ENCODE results near the gene MRFAP1. TPM values are rescaled to one million over a fixed set of nuclear protein-coding genes. Genes with fewer than 3 reads are reported as not detected.

MRFAP1 gene
- total RNA-seq, 2 experiments from 2014 or later: 172 to 181 TPM

DNA sequence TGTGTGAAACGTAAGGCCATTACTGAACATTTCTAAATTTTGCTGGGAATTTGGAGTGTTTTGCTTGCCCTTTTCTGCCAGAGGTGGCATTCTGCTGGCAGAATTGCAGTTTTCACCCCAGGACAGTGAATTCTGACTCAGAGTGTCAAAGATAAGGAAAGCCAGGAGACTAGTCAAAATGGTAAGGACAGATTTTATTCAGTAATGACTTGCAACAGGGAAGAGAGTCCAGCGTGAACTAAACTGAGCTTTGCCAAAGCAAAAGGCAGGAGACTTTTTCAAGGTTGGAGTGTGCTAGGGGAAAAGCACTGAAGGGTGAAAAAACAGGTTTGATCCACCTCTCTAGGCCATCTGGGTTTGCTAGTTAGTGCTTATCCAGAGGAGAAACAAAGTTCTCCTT is 19.4 kb downstream of the MRFAP1 start:
- H3K36me3 Mint-ChIP-seq (ENCODE audit: low read depth): no peaks in the 10 kb centered on the region
- H3K36me3 ChIP-seq (ENCODE audit: insufficient read depth, low read length): no peaks in the 10 kb centered on the region
- DNase-seq (no peak), ATAC-seq (ENCODE audit: poor library complexity) (no peak)
- H3K27ac Mint-ChIP-seq: no peak overlapping the region
- H3K27me3 ChIP-seq (ENCODE audit: control insufficient read depth in 1 of 2, insufficient read depth in 2 of 2, low read length in 2 of 2): peaks cover 7 to 8% of the 10 kb centered on the region in 2 experiments
- TF ChIP-seq, protein P1, sequence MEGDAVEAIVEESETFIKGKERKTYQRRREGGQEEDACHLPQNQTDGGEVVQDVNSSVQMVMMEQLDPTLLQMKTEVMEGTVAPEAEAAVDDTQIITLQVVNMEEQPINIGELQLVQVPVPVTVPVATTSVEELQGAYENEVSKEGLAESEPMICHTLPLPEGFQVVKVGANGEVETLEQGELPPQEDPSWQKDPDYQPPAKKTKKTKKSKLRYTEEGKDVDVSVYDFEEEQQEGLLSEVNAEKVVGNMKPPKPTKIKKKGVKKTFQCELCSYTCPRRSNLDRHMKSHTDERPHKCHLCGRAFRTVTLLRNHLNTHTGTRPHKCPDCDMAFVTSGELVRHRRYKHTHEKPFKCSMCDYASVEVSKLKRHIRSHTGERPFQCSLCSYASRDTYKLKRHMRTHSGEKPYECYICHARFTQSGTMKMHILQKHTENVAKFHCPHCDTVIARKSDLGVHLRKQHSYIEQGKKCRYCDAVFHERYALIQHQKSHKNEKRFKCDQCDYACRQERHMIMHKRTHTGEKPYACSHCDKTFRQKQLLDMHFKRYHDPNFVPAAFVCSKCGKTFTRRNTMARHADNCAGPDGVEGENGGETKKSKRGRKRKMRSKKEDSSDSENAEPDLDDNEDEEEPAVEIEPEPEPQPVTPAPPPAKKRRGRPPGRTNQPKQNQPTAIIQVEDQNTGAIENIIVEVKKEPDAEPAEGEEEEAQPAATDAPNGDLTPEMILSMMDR (IDR thresholded peaks at IDR 0.05): no peak
- H3K4me3 ChIP-seq (ENCODE audit: low read length): no peak overlapping the region
- intact Hi-C loops (cut with DNase I, micrococcal nuclease): no loop called here
- H3K4me1 ChIP-seq (ENCODE audit: insufficient read depth, low read length): peaks cover 32% of the 10 kb centered on the region
- H3K27me3 Mint-ChIP-seq: peaks cover 29% of the 10 kb centered on the region
- ChIA-PET POLR2A (interaction anchor here (1.1 to 4.9 kb wide), 6 partner anchors 14 to 249 kb away, joined by 3 to 56 read pairs (median 5); partner anchors contain the start of genes MRFAP1, MRFAP1L1 and TBC1D14), CTCF (interaction anchor here (1.8 kb wide), 1 partner anchor 15 kb away, joined by 5 read pairs; no protein-coding TSS in a partner anchor)
- no peaks in the 10 kb centered on the region for H3K4me1 Mint-ChIP-seq (ENCODE audit: low read depth)
- H3K9me3 ChIP-seq (ENCODE audit: control insufficient read depth in 1 of 2, insufficient read depth in 1 of 2, low read length in 2 of 2): peaks cover 0 to 5% of the 10 kb centered on the region in 2 experiments
- no peak overlapping the region for H3K27ac ChIP-seq (ENCODE audit: low read depth in 1 of 2, low read length in 2 of 2)
- no peak overlapping the region for H3K4me3 Mint-ChIP-seq
- H3K9me3 Mint-ChIP-seq: no peaks in the 10 kb centered on the region

- no peak for DNase-seq
- H3K36me3 Mint-ChIP-seq (ENCODE audit: low read depth): no peaks in the 10 kb centered on the region
Measured at GRCh38 chr4:6660430-6660829, 19.9 kb downstream of the MRFAP1 start.

GRCh38 chr4:6662591-6662990 is 22.1 kb downstream of the MRFAP1 start:
- Histone ChIP-seq H3K36me3 (ENCODE audit: insufficient read depth, low read length) (no peaks in the 10 kb centered on the region), H3K4me1 (ENCODE audit: insufficient read depth, low read length) (peaks cover 32% of the 10 kb centered on the region), H3K9me3 (ENCODE audit: control insufficient read depth in 1 of 2, insufficient read depth in 1 of 2, low read length in 2 of 2) (peaks cover 0 to 1% of the 10 kb centered on the region in 2 experiments), H3K4me3 (ENCODE audit: low read length) (no peak overlapping the region), H3K27ac (ENCODE audit: low read depth in 1 of 2, low read length in 2 of 2) (no peak overlapping the region), H3K27me3 (ENCODE audit: control insufficient read depth in 1 of 2, insufficient read depth in 2 of 2, low read length in 2 of 2) (peaks cover 7 to 8% of the 10 kb centered on the region in 2 experiments)
- ATAC-seq (ENCODE audit: poor library complexity): no peak
- H3K4me1 Mint-ChIP-seq (ENCODE audit: low read depth): no peaks in the 10 kb centered on the region
- peak overlapping the region; percentile 7 for H3K4me3 Mint-ChIP-seq
- POLR2A ChIA-PET: interaction anchor here (1.7 to 4.4 kb wide), 2 partner anchors 12 to 18 kb away, joined by 5 to 42 read pairs; a partner anchor contains a TSS
- H3K36me3 Mint-ChIP-seq (ENCODE audit: low read depth): no peaks in the 10 kb centered on the region
- no peaks in the 10 kb centered on the region for H3K9me3 Mint-ChIP-seq
- CTCF ChIA-PET: no interaction called here
- peaks cover 29% of the 10 kb centered on the region for H3K27me3 Mint-ChIP-seq
- no peak for DNase-seq
- TF ChIP-seq, protein P1 (IDR thresholded peaks at IDR 0.05): no peak
- intact Hi-C loops (cut with DNase I, micrococcal nuclease): no loop called here
- H3K27ac Mint-ChIP-seq: no peak overlapping the region

More at GRCh38 chr4:6660430-6660829, 19.9 kb downstream of the MRFAP1 start:
- Mint-ChIP-seq H3K27me3 (peaks cover 29% of the 10 kb centered on the region), H3K27ac (no peak overlapping the region), H3K9me3 (no peaks in the 10 kb centered on the region), H3K4me1 (ENCODE audit: low read depth) (no peaks in the 10 kb centered on the region), H3K4me3 (no peak overlapping the region)
- TF ChIP-seq, protein P1 (IDR thresholded peaks at IDR 0.05): no peak
- Histone ChIP-seq H3K9me3 (ENCODE audit: control insufficient read depth in 1 of 2, insufficient read depth in 1 of 2, low read length in 2 of 2) (peaks cover 0 to 5% of the 10 kb centered on the region in 2 experiments), H3K4me1 (ENCODE audit: insufficient read depth, low read length) (peaks cover 32% of the 10 kb centered on the region), H3K36me3 (ENCODE audit: insufficient read depth, low read length) (no peaks in the 10 kb centered on the region), H3K4me3 (ENCODE audit: low read length) (no peak overlapping the region), H3K27me3 (ENCODE audit: control insufficient read depth in 1 of 2, insufficient read depth in 2 of 2, low read length in 2 of 2) (peaks cover 7 to 8% of the 10 kb centered on the region in 2 experiments), H3K27ac (ENCODE audit: low read depth in 1 of 2, low read length in 2 of 2) (no peak overlapping the region)
- POLR2A ChIA-PET: interaction anchor here (1.2 to 3.9 kb wide), 2 partner anchors 13 to 49 kb away, joined by 5 to 35 read pairs; partner anchors contain the start of gene MRFAP1L1
- ATAC-seq (ENCODE audit: poor library complexity): no peak
- CTCF ChIA-PET: no interaction called here
- intact Hi-C loops (cut with DNase I, micrococcal nuclease): no loop called here

Measured in CD4-positive, alpha-beta T cell (primary cell).